Esophagus muscularis mucosa (tissue), 4 donors: ENCODE results near the gene ZNF638. TPM values are rescaled to one million over a fixed set of nuclear protein-coding genes. Genes with fewer than 3 reads are reported as not detected.
A peak's percentile ranks its signal among the peaks of the same experiment; 100 is the strongest.

ENCODE experiments used
- DNase-seq: peaks from one replicate; pipeline ENCODE4 v3.0.0-alpha.2; 2017; ENCODE audit errors: extremely low spot score
- H3K27ac ChIP-seq, 4 donors: fragments of 200-600 bp; sonication (generic); replicated peaks in 1 of 4; 1 replicate in 3 of 4; 2 replicates in 1 of 4; pipeline ENCODE4 v1.5.1; 2016 to 2019; ENCODE audit warnings: mild to moderate bottlenecking in 1 of 4
- H3K27me3 ChIP-seq, 4 donors: fragments of 200-600 bp; sonication (generic); one replicate each; pipeline versions ENCODE4 v1.5.1 to v1.6.0; 2016 to 2019
- H3K36me3 ChIP-seq, 4 donors: fragments of 200-600 bp; sonication (generic); one replicate each; pipeline ENCODE4 v1.5.1; 2016 to 2019
- H3K4me1 ChIP-seq, 4 donors: fragments of 200-600 bp; sonication (generic); one replicate each; pipeline ENCODE4 v1.5.1; 2016 to 2019
- H3K4me3 ChIP-seq, 4 donors: fragments of 200-600 bp; sonication (generic); 1 replicate in 2 of 4; 2 replicates in 2 of 4; pipeline ENCODE4 v1.5.1; 2016 to 2019; ENCODE audit warnings: mild to moderate bottlenecking in 4 of 4, moderate library complexity in 1 of 4
- H3K9me3 ChIP-seq, 4 donors: fragments of 200-600 bp; sonication (generic); 1 replicate in 3 of 4; 2 replicates in 1 of 4; pipeline ENCODE4 v1.5.1; 2016 to 2019
- CTCF ChIP-seq, 3 experiments: fragments of 200-600 bp in 2 of 3; fragments of 450-650 bp in 1 of 3; sonication (generic) in 2 of 3; IDR thresholded peaks; one replicate each; pipeline ENCODE4 v1.5.1; 2017 to 2019; ENCODE audit warnings: antibody characterized with exemption in 3 of 3, mild to moderate bottlenecking in 2 of 3, moderate library complexity in 1 of 3
- EP300 ChIP-seq: sonication (generic); formaldehyde crosslinking; IDR thresholded peaks from one replicate; pipeline ENCODE4 v1.6.1; 2017; ENCODE audit warnings: antibody characterized with exemption
- POLR2A ChIP-seq: fragments of 450-650 bp; IDR thresholded peaks from one replicate; pipeline ENCODE4 v1.6.1; 2017; ENCODE audit warnings: antibody characterized with exemption, moderate library complexity, mild to moderate bottlenecking, low read depth
- POLR2AphosphoS5 ChIP-seq, 2 donors: sonication (generic); formaldehyde crosslinking; IDR thresholded peaks; one replicate each; pipeline ENCODE4 v1.6.1; 2017; ENCODE audit warnings: antibody characterized with exemption in 2 of 2
- WGBS: methylation state at CpG from one replicate; pipeline ENCODE4 v1.1.5; 2018; 5-methylcytosine and 5-hydroxymethylcytosine counted together
- intact Hi-C: fragments of 100-400 bp; cut with DNase I; formaldehyde crosslinking; loops from one replicate; pipeline ENCODE4 v1.15.1; 2023
- total RNA-seq, 4 donors: library from RNA; depleted of rRNA; stranded (reverse); fragments of >200 nt; gene quantifications; one replicate each; pipeline versions ENCODE4 v1.1.0 to v1.2.1, GENCODE V29; 2016

The ZNF638 gene
- total RNA-seq, 4 donors from 2014 or later = 77.1 to 132 (median 86.4) TPM

- WGBS = 95% methylated on average over 3 of the region's 3 CpGs
- H3K4me1 ChIP-seq = peaks cover 6 to 22% (median 16%) of the 10 kb centered on the region in 4 donors
- H3K36me3 ChIP-seq = peaks cover 5 to 60% (median 42%) of the 10 kb centered on the region in 4 donors
- H3K27ac ChIP-seq = no peak overlapping the region
- intact Hi-C loops = no loop called here
- DNase-seq = no peak
- no peaks in the 10 kb centered on the region for H3K27me3 ChIP-seq
- TF ChIP-seq CTCF (IDR thresholded peaks at IDR 0.05) (no peak), EP300 (no peak), POLR2AphosphoS5 (IDR thresholded peaks at IDR 0.05) (no peak), POLR2A (no peak)
- no peaks in the 10 kb centered on the region for H3K9me3 ChIP-seq
- H3K4me3 ChIP-seq = no peak overlapping the region
These were observed 49.1 kb downstream of the ZNF638 start for GRCh38 chr2:71380665-71381064.

GRCh38 chr2:71385012-71385411 lies 53.4 kb downstream of the ZNF638 start:
- Histone ChIP-seq H3K4me1 (peaks cover 6 to 20% (median 15%) of the 10 kb centered on the region in 4 donors), H3K36me3 (peaks cover 14 to 79% (median 54%) of the 10 kb centered on the region in 4 donors), H3K4me3 (no peak overlapping the region), H3K9me3 (no peaks in the 10 kb centered on the region), H3K27me3 (no peaks in the 10 kb centered on the region), H3K27ac (peak overlapping the region in 3 of 4 donors; percentile 32 to 52 (median 44))
- TF ChIP-seq POLR2A = no peak
- peak in 1 of 2 donors; percentile 33 for TF ChIP-seq POLR2AphosphoS5 (IDR thresholded peaks at IDR 0.05)
- intact Hi-C loops = no loop called here
- WGBS = 50% methylated on average over 1 of the region's 1 CpG
- DNase-seq = no peak

- 93% methylated on average over 16 of the region's 16 CpGs for WGBS
- Histone ChIP-seq H3K4me1 (peaks cover 6 to 20% (median 15%) of the 10 kb centered on the region in 4 donors), H3K27me3 (no peaks in the 10 kb centered on the region), H3K4me3 (no peak overlapping the region), H3K27ac (no peak overlapping the region), H3K9me3 (no peaks in the 10 kb centered on the region), H3K36me3 (peaks cover 11 to 65% (median 42%) of the 10 kb centered on the region in 4 donors)
- no peak for TF ChIP-seq POLR2A
- TF ChIP-seq EP300 = no peak
- no peak for TF ChIP-seq CTCF (IDR thresholded peaks at IDR 0.05)
- TF ChIP-seq POLR2AphosphoS5 (IDR thresholded peaks at IDR 0.05) = no peak
- no peak for DNase-seq
- intact Hi-C loops = no loop called here
These were observed 56.6 kb downstream of the ZNF638 start for GRCh38 chr2:71388214-71388613.

GRCh38 chr2:71389384-71390072 lies 57.9 kb downstream of the ZNF638 start:
- WGBS = 82% methylated on average over 12 of the region's 12 CpGs
- Histone ChIP-seq H3K27me3 (no peaks in the 10 kb centered on the region), H3K36me3 (peaks cover 23 to 78% (median 50%) of the 10 kb centered on the region in 4 donors), H3K27ac (peak overlapping the region in 1 of 4 donors; percentile 12), H3K9me3 (no peaks in the 10 kb centered on the region), H3K4me1 (peaks cover 4 to 13% (median 8%) of the 10 kb centered on the region in 4 donors), H3K4me3 (no peak overlapping the region)
- intact Hi-C loops = no loop called here
- DNase-seq = no peak
- no peak for TF ChIP-seq CTCF (IDR thresholded peaks at IDR 0.05)
- TF ChIP-seq EP300 = no peak
- TF ChIP-seq POLR2A = no peak

- TF ChIP-seq POLR2A = no peak
- TF ChIP-seq POLR2AphosphoS5 (IDR thresholded peaks at IDR 0.05) = no peak
- TF ChIP-seq EP300 = no peak
- TF ChIP-seq CTCF (IDR thresholded peaks at IDR 0.05) = no peak
- Histone ChIP-seq H3K27ac (no peak overlapping the region), H3K9me3 (no peaks in the 10 kb centered on the region), H3K4me3 (no peak overlapping the region), H3K27me3 (no peaks in the 10 kb centered on the region), H3K4me1 (no peaks in the 10 kb centered on the region), H3K36me3 (peaks cover 34 to 85% (median 66%) of the 10 kb centered on the region in 4 donors)
- intact Hi-C loops = no loop called here
- 89% methylated on average over 7 of the region's 8 CpGs for WGBS
- no peak for DNase-seq
These were observed 61.6 kb downstream of the ZNF638 start for GRCh38 chr2:71393216-71393615.
